HG03575 (cell line): ENCODE data around the gene PPDPF.
"Not testable (repeated sequence)": the region's sequence is repeated elsewhere in the genome, so short reads cannot be mapped to it uniquely, and the experiment has no call there.

Experiments used
- ATAC-seq: cut with Tn5 transposase; IDR thresholded peaks from one replicate; pipeline ENCODE4 v1.9.1; 2021; ENCODE audit not compliant: unreplicated experiment, insufficient number of reproducible peaks, low FRiP score; ENCODE audit errors: extremely low read depth

Gene PPDPF, protein sequence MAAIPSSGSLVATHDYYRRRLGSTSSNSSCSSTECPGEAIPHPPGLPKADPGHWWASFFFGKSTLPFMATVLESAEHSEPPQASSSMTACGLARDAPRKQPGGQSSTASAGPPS

DNA sequence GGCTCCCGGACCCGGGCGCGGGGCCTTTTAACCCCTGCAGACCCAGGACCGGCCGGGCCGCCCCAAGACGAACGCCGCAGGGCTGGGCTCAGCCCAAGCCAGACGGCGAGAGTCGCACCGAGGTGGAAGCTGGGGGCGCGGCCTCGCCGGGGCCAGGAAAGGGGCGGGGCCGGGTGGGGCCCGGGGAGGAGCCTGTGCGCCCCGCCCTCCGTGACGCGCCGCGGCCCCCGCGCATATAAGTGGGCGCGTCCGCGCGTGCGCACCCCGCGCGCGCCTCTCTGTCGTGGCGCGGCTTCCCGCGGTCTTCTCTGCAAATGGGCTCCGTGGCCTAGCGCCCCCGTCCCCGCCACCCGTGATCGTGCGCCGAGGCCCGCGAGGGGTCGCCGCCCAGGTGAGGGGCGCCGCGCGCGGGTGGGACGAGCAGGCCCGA is at the start of gene PPDPF:
Gene PPDPF, plus strand, starts transcription at position 262 of the 430 bp plus-strand sequence. CDS start 544 bp downstream, outside the sequence.
- no peak for ATAC-seq

DNA sequence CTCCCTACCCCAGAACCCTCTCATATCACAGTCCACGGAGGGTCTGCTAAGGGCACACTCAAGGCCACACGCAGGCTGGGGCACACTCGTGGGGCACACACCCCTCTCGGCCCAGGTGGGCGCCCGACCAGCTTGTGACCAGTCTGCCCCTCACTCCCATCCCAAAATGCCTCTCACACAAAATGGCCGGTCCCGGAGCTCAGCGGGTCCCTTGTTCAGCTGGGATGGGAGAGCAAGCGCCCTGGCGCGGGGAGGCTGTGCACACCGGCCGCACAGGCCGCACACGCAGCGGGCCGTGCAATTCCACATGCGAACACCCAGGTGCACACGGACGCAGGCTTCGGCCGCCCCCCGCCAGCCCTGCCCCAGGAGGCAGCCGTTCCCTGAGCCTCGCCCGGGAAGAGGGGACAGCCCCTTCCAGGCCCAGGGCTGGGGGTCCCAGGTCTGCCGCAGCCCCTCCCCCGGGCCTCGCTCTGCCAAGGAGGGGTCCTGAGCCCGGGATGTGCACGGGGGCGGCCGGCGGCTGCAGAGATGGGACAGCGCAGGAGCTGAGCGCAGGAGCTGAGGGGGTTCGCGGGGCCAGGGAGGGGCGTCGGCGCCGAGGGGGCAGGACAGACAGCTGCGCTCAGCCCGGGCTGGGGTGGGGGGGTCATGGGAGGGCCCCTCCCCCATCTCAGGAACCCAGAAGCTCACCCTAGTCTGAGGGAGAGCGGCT is 49.4 kb upstream of the PPDPF start:
- no peak for ATAC-seq

DNA sequence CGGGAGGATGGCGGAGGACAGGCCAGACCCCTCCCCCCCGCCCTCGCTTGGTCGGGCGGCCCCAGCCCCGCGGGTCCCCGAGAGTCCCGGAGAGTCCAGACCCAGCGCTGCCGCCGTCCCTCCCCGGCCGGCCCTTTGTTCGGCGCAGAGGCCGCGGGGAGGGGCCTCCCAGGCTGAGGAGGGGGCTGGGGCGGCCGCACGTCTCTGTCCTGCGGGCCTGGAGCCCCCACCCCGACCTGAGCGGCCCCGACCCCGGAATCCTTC is 48.9 kb upstream of the PPDPF start:
- no peak for ATAC-seq

DNA sequence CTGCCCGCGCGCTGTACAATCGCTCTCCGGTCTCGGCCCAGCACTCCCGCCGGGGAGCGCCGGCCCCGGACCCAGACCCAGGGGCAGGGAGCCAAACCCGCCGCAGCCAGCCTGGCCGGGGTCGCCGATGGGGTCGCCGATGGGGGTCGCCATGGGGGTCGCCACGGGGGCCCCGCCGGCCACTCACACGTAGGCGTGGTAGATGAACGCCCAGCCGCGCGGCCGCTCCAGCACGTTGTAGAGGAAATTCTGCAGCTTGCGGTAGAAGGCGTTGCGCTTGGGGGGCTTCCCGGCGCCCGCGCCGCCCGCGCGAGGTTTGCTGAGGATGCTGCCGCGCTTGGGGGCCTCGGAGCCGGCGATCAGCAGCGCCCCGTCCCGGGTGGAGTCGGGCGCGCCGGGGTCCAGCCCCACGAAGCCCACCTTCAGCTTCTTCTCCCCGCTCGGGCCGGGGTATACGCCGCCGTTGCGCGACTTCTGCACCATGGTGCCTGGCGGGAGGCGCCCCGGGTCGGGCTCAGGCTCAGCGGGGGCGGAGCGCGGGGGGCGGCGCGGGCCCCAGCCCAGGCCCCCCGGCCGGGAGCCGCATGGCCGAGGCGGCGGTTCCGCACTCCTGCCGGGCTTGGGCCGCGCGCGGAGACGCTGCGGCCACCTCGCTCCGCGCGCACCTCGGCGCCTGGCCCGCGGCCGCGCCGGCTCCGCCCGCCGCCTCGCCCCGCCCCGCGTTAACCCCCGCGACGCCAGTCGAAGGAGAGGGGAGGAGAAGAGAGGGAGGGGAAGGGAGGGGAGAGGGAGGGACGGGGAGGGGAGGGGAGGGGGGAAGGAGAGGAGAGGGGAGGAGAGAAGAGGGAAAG is 48.4 kb upstream of the PPDPF start, which contains the start of gene KCNQ2:
Gene KCNQ2, minus strand, starts transcription at position 675 of the 851 bp plus-strand sequence. Its CDS starts 192 bp downstream, at position 483.
- no peak for ATAC-seq

DNA sequence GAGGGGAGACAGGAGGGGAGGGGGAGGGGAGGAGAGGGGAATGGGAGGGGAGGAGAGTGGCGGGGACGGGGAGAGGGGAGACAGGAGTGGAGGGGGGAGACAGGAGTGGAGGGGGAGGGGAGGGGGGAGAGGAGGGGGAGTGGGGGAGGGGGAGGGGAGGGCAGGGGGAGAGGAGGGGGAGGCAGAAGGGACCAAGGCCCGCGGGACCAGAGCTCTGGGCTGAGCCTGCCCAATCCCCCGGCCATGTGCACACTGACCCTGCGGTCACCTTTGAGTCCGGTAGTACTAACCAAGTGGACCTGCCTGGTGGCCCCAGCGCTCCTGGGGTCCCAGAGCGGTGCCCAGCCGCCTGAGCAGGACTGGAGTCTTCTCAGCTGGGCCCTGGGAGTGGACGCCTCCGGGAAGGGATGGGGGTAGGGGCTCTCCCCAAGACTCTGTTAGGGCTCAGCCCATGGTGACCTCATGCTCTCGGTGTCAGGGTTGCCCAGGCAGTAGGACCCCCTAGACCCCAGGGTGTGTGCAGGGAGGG is 47.6 kb upstream of the PPDPF start:
- no peak for ATAC-seq

DNA sequence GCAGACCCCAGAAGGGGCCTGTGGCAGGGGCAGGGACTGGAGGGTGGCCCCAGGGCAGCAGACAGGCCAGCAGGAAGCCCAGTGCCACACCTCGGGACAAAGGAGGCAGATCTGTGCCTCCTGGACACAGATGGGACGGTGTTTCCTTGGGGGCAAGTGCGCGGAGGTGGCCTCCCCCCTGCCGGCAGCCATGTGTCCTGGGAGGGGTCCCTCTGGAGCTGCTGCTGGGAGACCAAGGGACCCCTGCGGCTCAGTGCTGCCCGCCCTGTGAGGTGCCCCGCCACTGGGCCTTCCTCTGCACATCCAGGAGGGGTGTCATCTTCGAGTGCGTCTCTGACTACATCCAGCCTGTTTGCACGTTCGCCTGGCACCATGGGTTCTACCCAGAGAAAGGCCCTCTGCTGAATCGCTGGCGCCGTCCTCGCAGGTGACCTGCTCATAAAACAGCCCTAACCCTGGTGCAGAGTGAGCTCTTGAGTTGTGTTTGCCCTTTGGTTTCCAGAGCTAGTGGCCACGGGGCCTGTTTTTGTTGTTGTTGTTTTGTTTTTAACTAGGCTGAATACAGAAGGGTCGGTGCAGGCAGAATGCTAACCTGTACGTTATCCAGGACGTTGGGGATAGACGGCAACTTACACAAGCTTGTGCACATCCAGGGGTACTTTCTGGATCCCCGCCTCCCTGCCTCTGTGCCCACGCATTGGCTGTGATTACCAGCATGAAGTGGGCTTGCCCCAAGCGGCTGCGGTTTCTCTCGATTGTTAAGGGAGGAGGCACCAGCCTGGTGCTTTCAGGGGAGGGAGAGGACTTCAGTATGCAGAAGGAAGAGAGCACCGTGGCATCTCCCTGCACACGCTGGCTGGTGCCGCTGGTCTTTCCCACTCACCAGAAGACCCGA is 46.8 kb upstream of the PPDPF start:
- no peak for ATAC-seq

DNA sequence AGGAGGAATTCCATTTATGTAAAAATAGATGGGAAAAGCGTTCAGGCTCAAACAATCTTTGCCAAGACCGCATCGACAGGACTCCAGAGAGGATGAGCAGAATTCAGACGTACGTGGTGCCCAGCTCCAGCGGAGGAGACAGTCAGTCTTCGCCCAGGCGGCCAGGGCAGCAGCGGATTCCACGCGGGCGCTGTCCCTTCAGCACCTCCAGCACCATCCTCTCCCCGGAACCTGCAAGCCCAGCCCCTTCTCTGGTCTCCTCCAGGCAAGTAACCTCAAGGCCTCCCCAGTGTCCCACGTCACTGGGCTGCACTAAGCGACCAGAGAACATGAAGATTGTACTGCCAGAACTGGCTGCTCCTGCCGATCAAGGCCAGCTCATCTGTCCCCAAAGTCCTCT is 45.4 kb upstream of the PPDPF start:
- no peak for ATAC-seq

DNA sequence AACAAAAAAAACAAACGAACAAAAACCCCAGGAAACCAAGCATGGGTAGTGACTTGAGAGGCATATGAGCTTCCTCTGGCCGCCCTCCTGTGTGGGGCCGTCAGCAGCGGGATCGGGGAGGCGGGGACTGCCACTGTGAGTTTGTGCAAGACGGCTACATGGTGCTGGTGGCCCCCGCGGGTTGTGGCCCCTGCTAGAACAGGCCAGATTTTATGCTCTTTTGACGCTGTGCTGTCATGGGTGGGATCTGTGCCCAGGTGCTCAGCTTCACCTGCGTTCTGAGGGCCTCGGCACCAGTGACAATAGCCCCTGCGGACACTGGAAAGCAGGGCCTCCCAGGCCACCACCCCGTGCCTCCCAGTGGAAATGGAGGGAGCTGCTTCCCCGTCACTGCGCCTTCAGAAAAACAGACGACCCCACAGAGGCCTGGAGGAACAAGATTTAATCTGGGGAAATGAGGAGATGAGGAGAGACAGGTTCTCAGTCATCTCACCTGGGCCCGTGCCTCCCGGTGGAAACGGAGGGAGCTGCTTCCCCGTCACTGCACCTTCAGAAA is 43.4 kb upstream of the PPDPF start:
- ATAC-seq = no peak

DNA sequence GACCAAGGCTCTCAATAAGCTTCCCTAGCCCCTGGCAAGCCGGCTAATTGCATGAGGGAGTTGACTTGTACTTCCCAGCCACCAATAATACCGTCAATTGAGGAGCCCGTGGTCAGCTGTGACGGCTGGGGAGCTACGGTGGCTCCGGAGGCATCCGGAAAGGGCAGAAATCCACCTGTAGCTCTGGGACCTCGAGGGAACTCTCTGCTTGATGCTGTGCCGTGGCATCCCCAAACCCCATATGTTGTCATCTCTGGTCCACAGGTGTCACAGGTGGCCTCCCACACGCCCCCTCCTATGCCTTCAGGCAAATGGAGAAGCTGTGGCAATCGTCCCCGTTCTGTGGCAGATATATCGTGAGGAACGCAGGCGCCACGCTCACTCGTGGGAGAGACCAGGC is 42.6 kb upstream of the PPDPF start:
- ATAC-seq = no peak

DNA sequence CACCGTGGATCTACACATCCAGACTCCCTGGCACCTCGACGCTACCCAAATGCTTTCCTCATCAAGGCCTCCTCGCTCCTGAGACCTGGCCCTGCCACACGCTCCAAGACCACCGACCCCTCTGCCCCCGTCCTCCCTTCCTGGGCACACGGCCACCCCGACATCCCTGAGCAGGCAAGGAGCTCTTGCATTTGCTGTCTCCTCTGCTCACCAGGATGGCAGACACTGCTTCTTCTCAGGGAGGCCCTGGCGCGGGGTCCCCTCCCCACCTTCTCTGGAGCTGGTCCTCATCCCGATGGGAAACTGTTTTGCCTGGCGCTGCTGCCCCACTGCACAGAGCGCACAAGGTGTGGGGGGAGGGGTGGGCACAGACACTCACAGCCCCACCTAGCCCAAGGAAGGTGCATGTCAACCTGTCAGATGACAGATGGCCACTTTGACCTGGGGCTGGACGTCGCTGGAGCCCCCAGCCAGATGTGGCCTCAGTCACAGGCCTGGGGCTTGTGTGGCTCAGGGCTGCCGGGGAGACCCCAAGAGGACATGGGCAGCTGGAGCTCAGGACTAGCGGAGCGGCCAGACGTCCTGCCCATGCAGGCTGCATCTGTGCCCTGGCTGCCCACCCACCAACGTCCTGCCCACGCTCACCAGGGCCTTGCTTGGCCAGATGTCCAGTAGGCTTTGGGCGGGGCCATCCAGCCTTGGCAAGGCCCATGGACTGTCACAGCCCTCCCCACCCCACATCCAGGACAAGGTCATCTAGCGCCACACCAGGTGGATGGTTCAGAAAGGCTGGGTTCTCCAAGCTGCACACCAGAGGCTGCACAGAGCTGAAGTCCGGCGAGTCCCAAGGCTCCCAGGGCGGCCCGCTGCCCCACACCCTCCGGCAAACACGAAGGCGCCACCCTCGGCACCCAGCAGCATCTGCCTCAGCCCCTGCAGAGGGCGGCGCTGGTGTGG is 41.9 kb upstream of the PPDPF start:
- no peak for ATAC-seq

DNA sequence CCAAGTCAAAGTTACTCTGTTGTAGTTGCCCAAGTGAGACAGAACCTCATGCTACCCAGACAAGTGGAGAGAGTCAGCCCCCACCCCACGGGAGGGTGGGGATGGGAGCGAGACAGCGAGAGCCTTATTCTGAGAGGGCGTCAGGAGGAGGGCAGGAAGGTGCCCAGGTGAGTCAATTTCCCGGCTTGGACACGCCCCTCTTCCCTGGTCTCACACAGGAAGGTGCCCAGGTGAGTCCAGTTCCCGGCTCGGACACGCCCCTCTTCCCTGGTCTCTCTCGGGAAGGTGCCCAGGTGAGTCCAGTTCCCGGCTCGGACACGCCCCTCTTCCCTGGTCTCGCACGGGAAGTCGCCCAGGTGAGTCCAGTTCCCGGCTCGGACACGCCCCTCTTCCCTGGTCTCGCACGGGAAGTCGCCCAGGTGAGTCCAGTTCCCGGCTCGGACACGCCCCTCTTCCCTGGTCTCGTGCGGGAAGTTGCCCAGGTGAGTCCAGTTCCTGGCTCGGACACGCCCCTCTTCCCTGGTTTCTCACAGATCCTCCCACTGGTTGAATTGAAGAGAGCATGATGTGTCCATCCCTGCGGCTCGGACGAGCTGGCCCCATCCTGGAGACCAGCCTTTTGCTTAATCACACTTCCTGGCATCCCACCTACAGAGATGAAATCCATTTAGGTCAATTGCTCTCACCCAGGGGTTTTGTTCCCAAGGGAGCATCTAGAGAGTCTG is 40.7 kb upstream of the PPDPF start:
- ATAC-seq = not testable (repeated sequence)

DNA sequence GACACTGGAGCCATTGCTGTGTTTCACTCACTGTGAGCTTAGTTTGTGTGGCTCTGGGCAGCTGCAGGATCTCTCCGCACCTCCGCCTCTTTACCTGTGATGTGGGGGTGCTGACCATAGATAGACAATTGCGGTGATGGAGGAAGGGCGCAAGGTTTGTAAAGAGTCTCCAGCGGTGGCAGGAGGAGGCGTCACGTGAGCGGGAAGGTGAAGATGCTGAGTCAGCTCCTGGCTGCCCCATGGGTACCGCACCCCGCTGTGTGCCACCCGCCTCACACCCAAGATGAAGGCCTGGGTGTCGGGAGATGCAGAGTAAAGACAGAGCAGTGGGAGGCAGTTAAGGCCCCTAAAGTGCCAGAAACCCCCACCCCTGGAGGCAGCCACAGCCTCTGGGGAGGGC is 39.1 kb upstream of the PPDPF start:
- no peak for ATAC-seq

DNA sequence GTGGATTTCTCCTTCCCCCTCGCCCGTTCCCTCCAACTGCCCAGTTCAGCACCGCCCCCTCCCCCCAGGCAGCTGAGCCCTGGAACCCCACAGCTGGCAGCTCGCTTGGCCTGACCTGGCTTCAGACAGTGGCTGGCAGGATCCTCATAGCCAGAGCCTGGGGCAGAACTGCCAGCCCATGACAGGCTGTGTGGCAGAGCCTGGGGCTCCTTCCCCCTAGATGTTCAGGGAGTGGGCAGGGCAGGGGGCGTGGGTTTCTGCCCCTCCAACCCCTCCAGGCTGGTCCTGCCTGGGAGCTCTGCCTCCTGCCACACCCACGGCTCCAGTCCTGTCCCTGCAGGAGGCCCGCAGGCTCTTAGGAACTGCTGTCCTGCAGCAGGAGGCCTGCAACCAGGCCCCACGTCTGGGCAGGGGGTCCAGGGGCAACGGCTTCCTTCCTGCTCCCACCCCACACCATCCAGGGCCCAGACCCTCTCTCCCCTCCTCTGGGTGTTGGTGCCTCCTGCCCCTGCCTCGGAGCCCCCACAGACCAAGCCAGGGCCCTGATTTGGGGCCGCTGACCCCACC is 38.5 kb upstream of the PPDPF start:
- no peak for ATAC-seq

DNA sequence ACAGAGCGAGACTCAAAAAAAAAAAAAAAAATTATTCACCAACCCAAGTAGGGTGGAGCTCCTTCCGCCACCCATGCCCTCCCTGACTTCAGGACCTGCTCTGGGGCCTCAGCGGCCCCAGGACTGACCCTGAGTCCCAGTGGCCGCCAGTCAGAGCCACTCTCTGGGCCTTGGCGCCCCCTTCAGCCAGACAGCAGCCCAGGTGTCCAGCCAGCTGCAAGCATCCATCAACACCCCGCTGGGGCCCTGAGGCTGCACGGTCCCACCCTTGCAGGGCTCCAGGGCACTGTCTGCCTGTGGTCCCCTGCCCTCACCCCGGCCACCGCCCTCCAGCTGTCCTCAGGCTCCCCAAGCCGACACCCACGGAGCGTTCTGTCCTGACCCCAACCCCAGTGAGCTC is 36.7 kb upstream of the PPDPF start:
- no peak for ATAC-seq

DNA sequence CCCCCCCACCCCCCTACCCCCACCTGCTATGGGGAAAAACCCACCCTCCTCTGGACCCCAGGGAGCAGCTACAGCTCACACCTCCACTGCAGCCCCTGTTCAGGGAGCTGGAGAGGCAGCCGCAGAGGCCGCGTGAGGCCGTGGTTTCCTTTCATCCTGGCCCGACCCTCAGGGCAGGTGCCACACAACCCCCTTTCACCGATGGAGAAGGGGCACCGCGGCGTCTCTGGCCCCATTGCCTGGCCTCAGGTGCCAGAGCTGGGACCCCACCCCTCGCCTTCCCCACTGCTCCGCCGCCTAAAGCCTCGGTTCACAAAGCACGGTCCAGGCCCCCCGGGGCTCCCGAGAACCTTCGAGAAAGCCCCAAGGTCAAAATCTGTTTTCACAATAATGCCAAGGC is 36.3 kb upstream of the PPDPF start:
- ATAC-seq = no peak

DNA sequence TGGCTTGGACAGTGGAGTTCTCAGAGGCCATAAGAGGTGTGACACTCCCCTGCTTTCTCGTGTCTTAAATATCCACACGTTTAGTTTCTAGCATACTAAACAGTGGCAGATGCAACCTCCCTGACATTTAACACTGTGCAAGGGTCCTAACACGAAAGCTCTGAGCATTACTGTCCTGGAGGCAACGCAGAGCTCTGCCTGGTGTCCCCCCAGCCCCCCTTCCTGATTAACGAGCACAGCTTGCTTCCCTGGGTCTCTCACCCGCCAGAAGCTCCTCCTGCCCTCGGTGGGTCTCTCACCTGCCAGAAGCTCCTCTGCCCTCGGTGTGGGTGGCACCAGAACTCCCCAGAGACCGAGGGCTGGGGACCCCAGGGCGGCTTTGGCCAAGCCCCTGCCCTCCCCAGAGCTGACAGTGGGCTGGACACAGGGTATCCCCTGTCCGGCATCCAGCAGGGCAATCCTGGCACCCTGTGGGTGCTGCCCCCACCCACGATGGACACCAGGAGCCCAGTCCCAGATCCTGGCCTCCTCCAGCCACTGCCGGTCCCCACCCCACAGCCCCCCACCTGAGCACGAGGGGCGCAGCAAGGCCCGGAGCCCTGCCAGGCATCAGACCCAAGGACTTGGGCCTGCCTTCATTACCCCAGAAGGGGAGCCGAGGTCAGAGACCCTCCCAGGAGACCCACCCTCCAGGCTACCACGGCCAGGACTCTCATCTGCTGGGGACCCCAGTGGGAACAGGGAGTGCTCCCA is 35.7 kb upstream of the PPDPF start:
- no peak for ATAC-seq
